ENCODE measurements around the gene AKAP13. TPM values are rescaled to one million over a fixed set of nuclear protein-coding genes. Genes with fewer than 3 reads are reported as not detected.

Gene AKAP13
- polyA plus RNA-seq, 3 donors, result 79.6 to 92.8 (median 87.3) TPM

DNA sequence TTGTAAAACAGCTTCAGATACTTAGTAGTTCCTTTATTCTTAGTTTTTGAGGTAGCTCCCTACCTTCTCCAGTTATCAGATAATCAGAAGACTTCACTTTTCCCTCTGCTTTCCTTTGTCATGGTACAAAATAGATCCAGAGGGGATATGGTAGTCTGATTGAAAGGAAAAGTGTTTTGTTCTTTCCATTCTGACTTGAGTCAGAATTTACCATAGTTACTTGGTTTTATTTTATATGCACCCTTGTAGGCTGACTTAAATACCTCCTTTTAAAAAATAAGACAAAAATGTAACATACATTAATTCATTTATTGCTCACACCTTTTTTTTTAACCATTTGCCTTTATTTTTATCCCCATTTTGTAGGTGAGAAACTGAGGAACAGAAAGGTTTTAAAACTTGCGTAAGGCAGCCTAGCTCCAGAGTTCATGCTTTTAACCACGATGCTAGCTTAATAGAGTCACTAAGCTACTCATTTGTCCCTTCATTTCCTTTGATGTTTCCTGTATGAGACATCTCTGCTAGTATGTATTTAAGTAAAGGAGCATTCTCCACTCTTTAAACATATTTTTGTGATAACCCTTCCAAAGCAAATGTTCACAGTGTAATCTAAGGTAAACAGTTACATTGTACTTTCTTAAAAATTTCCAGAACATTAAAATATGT, 226.9 kb downstream of the AKAP13 start:
- no peak for DNase-seq (ENCODE audit: low read depth in 3 of 3, low spot score in 2 of 3)

DNA sequence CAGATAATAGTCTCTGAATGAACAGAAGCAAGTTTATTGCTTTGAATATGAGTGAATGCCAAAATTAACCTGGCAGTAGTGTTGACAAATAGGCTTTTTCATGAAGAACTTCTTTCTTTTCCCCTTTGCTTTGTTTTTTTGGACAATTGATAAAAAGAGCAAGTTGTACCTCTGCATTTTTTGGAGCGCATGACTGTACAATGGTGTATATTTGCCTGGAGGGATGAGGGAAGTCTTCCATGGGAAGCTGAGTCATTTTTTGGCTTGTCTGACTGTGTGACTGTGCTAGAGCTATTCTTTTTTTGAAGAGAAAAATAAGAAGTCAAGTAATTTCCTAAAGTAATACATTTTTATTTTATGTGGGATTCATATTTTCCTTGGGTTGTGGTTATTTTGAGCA, 227.4 kb downstream of the AKAP13 start:
- DNase-seq (ENCODE audit: low read depth in 3 of 3, low spot score in 2 of 3), result no peak

- no peak for DNase-seq (ENCODE audit: low read depth in 3 of 3, low spot score in 2 of 3)
Observed at GRCh38 chr15:85609492-85609891, 229.1 kb downstream of the AKAP13 start.

GRCh38 chr15:85611361-85611760, 231.0 kb downstream of the AKAP13 start:
- DNase-seq (ENCODE audit: low read depth in 3 of 3, low spot score in 2 of 3), result no peak

- DNase-seq (ENCODE audit: low read depth in 3 of 3, low spot score in 2 of 3), result no peak
Observed at GRCh38 chr15:85614059-85614458, 233.7 kb downstream of the AKAP13 start.

DNA sequence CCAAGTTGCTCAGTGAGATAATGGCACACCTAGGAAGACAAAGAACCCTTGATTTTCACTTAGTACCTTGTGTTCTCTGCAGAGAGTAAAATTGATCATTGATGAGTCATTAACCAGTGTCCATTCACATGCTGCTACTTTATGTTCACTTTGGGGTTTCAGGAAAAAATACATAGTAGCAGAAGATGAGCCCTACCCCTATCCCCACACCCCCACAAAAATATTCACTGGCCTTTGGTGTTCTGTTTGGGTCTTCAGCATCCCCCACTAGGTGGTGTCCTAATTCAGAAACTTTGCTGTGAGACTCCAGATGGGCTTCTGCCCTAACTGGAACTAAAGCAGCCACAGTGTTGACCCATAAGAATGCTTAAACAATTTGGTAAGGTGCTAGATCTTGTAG, 235.5 kb downstream of the AKAP13 start:
- no peak for DNase-seq (ENCODE audit: low read depth in 3 of 3, low spot score in 2 of 3)

GRCh38 chr15:85616549-85617110, 236.2 kb downstream of the AKAP13 start:
- DNase-seq (ENCODE audit: low read depth in 3 of 3, low spot score in 2 of 3), result no peak

GRCh38 chr15:85618228-85618505, 237.8 kb downstream of the AKAP13 start:
- DNase-seq (ENCODE audit: low read depth in 3 of 3, low spot score in 2 of 3), result no peak

DNA sequence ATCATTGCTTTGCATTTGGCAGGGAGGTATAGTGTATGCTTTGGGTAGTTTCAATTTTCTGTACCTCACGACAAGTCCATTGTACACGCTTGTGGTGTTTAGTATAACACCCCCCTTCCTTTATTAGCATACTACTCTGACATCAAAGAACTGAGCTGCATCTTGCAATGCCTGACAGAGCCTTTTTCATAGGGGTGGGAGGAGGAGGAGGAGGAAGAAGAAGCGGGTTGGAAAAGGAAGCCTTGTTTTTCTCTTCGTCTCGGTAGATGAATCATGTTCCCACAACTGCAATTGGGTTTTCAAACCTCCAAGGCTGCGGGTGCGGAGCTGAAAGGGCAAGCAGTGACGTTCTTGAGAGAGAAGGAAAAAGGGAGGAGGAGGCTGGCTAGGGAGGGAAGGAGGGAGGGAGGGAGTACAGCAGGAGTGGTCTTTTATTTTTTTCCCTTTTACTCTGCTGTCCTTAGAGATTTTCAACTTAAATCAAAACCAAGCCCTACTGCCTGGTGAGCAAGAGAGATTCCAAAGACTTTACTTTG, 238.6 kb downstream of the AKAP13 start:
- no peak for DNase-seq (ENCODE audit: low read depth in 3 of 3, low spot score in 2 of 3)

- DNase-seq (ENCODE audit: low read depth in 3 of 3, low spot score in 2 of 3), result no peak
Observed at GRCh38 chr15:85619992-85620689, 239.7 kb downstream of the AKAP13 start.

DNA sequence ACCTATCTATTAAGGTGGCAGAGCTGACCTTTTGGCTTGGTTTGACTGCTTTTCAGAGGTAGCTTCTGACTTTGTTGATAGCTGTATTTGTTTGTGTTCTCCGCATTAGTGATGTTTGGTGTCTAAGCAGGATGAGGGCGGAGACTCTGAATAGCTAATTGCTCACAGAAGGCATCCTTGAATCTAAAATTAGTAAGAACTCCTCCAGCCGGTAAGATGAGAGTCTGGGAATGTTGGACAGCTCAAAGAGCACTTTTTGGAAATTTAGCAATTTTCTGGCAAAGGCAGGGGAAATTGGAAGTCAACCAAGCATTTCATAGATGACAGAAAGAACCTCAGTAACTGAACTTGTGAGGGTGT, 240.3 kb downstream of the AKAP13 start:
- DNase-seq (ENCODE audit: low read depth in 3 of 3, low spot score in 2 of 3), result no peak

GRCh38 chr15:85621094-85621493, 240.7 kb downstream of the AKAP13 start:
- no peak for DNase-seq (ENCODE audit: low read depth in 3 of 3, low spot score in 2 of 3)

DNA sequence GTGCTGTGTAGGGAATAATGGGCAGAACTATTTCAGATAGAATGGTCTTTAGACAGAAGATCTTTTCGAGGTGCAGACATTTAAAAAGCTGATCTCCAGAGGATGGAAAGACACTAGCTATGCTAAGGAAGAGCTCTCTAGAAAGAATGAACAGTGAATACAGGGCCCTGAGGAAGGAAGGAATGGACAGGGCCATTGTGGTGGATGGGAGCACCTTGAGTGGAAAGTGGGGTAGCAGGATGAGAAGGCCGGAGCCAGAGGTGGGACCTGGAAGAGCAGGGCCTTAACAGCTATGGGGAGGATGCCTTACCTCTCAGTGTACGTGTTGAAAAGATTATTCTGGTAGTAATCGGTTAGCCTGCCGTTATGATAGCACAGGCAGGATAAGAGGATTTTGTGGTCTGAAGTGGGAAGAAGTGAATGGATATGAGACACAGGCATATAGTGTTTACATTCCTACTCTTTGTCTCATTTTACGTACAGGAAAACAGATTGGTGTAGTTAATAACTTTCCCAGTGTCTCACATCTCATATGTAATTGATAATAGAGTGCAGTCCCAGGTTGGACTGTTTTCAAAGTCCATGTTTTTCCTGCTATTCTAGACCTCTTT, 241.9 kb downstream of the AKAP13 start:
- DNase-seq (ENCODE audit: low read depth in 3 of 3, low spot score in 2 of 3), result no peak

DNA sequence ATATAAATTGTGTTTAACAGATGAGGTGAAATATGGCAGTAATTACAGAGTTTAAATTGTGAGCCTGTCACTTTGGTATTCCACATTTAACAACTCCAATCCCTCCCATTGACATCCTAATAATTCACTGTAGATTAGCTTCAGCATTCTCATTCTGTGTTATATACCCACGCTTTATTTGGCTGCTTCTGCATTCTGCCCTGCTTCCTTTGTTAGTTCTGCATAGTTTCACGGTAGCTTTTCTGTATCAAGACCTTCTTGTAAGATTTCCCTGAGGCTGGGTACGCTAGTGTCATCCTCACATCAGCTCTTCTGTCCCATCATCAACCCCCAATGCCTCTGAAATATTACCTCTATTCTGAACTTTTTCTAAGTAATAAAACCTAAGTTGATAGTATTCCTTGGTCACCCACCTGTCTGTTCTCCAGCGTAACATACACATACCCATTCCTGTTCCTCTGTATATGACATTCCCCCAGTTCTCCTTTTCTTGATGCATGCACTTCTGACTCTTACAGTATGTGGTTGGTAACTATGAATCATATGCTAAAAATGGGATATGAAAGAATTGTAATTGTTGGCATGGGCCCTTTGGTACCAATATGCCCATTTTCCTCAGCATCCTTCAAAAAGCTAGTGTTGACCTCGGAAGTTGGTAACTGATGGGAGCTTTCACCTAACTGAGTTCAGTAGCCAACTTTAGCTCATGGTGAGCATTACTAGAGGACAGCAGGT, 243.1 kb downstream of the AKAP13 start:
- DNase-seq (ENCODE audit: low read depth in 3 of 3, low spot score in 2 of 3), result no peak

- DNase-seq (ENCODE audit: low read depth in 3 of 3, low spot score in 2 of 3), result no peak
Observed at GRCh38 chr15:85624291-85624801, 243.9 kb downstream of the AKAP13 start.

GRCh38 chr15:85625166-85625830, 244.9 kb downstream of the AKAP13 start:
- no peak for DNase-seq (ENCODE audit: low read depth in 3 of 3, low spot score in 2 of 3)

GRCh38 chr15:85625856-85626255, 245.5 kb downstream of the AKAP13 start:
- DNase-seq (ENCODE audit: low read depth in 3 of 3, low spot score in 2 of 3), result no peak

DNA sequence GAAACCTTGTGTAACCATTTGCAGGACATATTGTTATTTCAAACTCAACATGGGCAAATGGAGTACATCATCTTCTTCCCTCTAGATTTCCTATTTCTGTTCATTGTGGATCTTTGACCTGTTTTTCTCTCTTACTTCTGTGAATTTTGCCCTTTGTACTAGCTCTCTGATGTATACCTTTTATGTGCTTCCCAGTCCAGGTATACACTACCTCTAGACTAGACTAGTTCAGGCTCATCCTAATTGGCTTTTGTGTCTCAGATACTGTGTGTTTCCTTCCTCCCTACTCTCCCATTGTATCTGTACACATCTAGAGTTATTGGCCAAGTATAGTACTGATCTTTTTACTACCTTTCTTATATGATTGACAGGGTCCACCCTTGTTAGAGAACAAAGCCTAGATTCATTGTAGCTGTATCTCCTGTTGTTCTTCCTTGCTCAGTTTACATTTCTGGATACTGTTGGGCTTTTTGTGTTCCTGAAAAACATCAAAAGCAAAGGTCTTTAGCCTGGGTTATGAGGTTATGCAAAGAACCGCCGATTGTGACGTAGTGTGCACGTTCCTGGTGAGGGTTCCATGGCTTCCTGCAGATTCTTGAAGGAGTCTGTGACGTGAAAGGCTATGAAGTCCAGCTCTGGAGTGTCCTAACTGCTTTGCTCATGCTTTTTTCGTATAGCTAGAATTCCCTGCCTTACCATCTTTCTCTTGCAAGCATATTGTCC, 247.0 kb downstream of the AKAP13 start:
- no peak for DNase-seq (ENCODE audit: low read depth in 3 of 3, low spot score in 2 of 3)

GRCh38 chr15:85630311-85630710, 249.9 kb downstream of the AKAP13 start:
- DNase-seq (ENCODE audit: low read depth in 3 of 3, low spot score in 2 of 3), result no peak

DNA sequence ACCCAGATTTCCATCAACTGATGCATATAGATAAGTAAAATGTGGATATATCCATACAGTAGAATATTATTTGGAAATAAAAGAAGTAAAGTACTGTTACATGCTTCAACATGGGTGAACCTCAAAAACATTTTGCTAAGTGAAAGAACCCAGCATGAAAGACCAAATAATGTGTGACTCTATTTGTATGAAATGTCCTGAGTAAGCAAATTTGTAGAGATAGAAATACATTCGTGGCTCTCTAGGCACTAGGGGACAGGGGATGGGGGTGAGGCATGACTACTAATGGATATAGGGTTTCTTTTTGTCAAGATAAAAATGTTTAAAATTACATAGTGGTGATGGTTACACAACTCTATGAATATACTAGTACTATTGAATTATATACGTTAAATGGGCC, 250.6 kb downstream of the AKAP13 start:
- no peak for DNase-seq (ENCODE audit: low read depth in 3 of 3, low spot score in 2 of 3)
